HUES6 (cell line): ENCODE results near the gene INTS6.

Source experiments
- H3K27ac ChIP-seq: 2 replicates; pipeline ENCODE4 v1.7.0; 2013; ENCODE audit warnings: low read depth, mild to moderate bottlenecking, low read length, inconsistent platforms
- H3K27me3 ChIP-seq: 2 replicates; pipeline ENCODE4 v1.6.1; 2013; ENCODE audit warnings: low read length; ENCODE audit not compliant: control insufficient read depth, insufficient read depth
- H3K36me3 ChIP-seq: 2 replicates; pipeline ENCODE4 v1.6.1; 2013; ENCODE audit warnings: low read length; ENCODE audit not compliant: control insufficient read depth, insufficient read depth
- H3K4me1 ChIP-seq: 2 replicates; pipeline ENCODE4 v1.6.1; 2013; ENCODE audit warnings: low read length; ENCODE audit not compliant: control insufficient read depth, insufficient read depth
- H3K4me3 ChIP-seq: 2 replicates; pipeline ENCODE4 v1.5.1; 2013; ENCODE audit warnings: low read depth, low read length
- H3K9ac ChIP-seq: one replicate; pipeline ENCODE4 v1.6.1; 2013; ENCODE audit warnings: mild to moderate bottlenecking, low read length
- H3K9me3 ChIP-seq: 2 replicates; pipeline ENCODE4 v1.6.1; 2013; ENCODE audit warnings: low read depth, low read length; ENCODE audit not compliant: control insufficient read depth, insufficient read depth

The INTS6 gene

GRCh38 chr13:51313619-51314018 lies 139.2 kb downstream of the INTS6 start:
- no peak overlapping the region for H3K4me3 ChIP-seq

DNA sequence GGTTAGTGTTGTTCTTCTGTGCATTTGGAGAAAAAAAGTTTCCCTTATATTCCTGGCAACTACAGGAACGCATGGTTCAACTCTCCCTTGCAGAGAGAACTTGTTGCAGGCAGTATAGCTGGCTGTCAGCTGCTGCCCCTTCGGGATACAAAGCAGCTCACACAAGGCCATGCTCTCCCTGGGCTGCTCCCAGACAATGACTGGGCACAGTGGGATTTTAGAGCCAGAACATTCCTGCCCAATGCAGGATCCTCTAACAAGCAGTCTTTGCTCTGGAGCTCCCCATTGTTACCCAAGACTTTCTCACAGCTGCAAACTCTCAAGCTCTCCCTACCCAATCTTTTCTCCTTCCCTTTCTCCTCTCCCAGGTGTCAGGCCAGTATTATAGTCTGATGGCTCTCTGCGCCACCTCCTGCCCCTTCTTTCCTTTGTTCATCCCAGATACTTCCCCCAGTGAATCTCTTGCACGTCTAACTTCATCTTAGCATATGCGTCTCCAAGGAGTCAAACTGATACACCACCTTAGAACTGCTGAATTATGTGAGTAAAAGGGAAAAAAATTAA lies 140.8 kb downstream of the INTS6 start:
- no peaks in the 10 kb centered on the region for H3K27me3 ChIP-seq
- no peak overlapping the region for H3K27ac ChIP-seq
- H3K36me3 ChIP-seq = no peaks in the 10 kb centered on the region
- H3K9me3 ChIP-seq = no peaks in the 10 kb centered on the region
- H3K4me1 ChIP-seq = peaks cover 25% of the 10 kb centered on the region
- H3K4me3 ChIP-seq = no peak overlapping the region
- H3K9ac ChIP-seq = no peak overlapping the region

More at GRCh38 chr13:51313619-51314018, 139.2 kb downstream of the INTS6 start:
- Histone ChIP-seq H3K36me3 (no peaks in the 10 kb centered on the region), H3K9ac (no peak overlapping the region), H3K4me1 (peaks cover 23% of the 10 kb centered on the region), H3K27me3 (no peaks in the 10 kb centered on the region), H3K9me3 (no peaks in the 10 kb centered on the region), H3K27ac (no peak overlapping the region)
